ENCODE measurements around the gene MMD.

Gene MMD

DNA sequence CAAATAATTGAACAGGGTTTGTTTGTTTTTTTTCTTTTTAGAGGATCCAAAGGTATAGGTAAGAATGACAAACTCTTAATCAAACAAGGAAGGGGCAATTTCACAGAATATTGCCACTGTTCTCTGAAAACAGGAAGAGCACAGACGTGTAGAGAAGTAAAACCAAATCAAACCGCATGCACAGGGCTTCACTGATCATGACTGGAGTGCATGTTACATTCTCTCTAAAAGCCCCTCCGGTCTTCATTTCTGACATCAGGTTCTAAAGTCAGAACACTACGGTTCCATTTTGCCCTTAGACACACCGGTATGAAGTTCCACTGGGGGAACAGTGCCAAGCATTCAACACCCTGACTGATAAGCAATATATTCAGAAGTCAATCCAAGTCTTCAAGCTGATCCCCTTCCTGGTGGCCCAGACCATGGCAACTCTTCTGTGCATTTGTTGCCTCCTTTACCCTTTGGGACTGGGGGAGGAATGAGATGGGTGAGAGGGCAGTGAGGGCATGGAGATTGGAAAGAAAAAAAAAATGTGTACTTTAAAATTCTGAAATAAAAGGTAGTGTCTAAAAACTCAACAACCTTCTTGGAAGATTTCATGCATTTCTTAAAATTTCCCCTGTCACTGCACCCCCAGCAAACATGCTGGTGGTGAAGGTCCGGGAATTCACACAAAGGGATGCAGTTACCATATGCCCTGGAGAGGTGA, 1.4 kb downstream of the MMD start:
- TF ChIP-seq, protein P1, sequence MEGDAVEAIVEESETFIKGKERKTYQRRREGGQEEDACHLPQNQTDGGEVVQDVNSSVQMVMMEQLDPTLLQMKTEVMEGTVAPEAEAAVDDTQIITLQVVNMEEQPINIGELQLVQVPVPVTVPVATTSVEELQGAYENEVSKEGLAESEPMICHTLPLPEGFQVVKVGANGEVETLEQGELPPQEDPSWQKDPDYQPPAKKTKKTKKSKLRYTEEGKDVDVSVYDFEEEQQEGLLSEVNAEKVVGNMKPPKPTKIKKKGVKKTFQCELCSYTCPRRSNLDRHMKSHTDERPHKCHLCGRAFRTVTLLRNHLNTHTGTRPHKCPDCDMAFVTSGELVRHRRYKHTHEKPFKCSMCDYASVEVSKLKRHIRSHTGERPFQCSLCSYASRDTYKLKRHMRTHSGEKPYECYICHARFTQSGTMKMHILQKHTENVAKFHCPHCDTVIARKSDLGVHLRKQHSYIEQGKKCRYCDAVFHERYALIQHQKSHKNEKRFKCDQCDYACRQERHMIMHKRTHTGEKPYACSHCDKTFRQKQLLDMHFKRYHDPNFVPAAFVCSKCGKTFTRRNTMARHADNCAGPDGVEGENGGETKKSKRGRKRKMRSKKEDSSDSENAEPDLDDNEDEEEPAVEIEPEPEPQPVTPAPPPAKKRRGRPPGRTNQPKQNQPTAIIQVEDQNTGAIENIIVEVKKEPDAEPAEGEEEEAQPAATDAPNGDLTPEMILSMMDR (IDR thresholded peaks at IDR 0.05; ENCODE audit: low read depth, low read length): no peak
- in situ Hi-C loops (cut with HindIII; ENCODE audit: low sequenced_read_pairs): no loop called here
- peak overlapping the region; percentile 85 for H3K4me3 ChIP-seq (ENCODE audit: low read depth, low read length)
- no peak for DNase-seq (ENCODE audit: low read depth, low spot score)

DNA sequence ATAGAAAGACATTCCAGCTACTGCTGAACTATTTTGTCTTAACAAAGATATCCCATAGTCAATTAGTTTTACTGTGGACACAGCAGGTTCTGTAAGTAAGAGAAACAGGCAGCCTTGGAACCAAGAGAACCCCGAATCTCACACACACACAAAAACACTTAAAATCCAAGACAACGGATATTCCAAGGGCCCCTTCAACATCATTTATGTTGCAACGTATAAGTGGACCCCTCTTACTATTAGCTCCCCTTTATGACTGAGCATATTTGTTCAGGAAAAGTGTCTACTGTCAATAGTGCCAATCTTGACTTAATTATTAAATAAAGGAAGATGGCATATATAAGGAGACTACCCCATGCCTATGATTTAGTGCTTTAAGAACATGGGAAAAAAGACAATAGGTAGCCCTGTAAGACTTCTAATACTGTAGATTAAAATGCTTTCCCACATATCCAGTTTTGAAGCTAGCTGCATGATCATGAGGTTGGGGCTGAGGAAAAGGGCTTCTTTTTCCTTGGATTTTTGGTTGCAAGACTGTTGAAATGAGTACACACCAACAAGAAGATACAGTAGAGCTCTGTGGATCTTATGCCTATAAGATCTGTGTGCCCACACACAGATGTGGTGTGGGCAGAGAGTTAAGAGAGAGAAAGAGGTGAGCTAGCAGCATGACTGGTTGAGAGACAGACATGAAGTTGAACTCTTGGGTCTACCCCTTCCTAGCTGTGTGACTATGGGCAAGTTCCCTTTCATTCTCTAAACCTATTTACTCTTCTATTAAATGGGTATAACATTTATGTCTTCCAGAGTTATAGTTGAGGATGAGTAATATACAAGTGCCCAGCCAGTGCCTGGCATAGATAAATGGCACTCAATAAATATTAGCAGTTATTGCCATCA, 3.0 kb downstream of the MMD start:
- no peak overlapping the region for H3K4me3 ChIP-seq (ENCODE audit: low read depth, low read length)
- in situ Hi-C loops (cut with HindIII; ENCODE audit: low sequenced_read_pairs): no loop called here
- DNase-seq (ENCODE audit: low read depth, low spot score): no peak
- TF ChIP-seq, protein P1 (IDR thresholded peaks at IDR 0.05; ENCODE audit: low read depth, low read length): no peak

DNA sequence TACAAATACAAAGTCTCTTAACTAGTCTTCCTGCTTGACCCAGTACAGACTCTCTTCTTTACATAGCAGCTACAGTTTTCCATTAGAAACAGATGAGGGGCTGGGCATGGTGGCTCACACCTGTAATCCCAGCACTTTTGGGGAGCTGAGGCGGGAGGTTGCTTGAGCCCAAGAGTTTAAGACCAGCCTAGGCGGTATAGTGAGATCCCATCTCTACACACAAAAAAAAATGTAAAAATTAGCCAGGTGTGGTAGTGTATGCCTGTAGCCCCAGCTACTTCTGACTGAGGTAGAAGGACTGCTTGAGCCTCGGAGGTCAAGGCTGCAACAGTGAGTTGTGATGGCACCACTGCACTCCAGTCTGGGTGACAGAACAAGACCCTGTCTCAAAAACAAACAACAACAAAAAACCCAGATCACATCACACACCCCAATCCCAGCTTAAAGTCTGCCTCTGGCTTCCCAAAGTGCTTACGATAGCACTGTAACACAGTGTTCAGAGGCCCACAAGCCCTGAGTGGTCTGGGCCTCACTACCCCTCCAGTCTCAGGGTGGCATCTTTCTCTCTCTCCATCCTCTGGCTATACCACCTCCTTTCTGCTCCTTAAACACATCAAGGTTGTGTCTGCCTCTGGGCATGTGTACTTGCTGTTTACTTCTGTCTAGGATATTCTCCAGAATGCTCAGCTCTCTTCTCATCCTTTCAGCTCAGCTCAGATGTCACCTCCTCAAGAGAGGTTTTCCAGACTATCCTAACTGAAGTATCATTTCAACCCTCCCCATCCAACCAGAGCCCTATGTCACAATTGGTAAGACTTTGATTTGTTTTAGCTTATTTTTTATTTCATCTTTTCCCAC, 4.0 kb downstream of the MMD start:
- DNase-seq (ENCODE audit: low read depth, low spot score): no peak
- TF ChIP-seq, protein P1 (IDR thresholded peaks at IDR 0.05; ENCODE audit: low read depth, low read length): no peak
- no peak overlapping the region for H3K4me3 ChIP-seq (ENCODE audit: low read depth, low read length)
- in situ Hi-C loops (cut with HindIII; ENCODE audit: low sequenced_read_pairs): no loop called here

DNA sequence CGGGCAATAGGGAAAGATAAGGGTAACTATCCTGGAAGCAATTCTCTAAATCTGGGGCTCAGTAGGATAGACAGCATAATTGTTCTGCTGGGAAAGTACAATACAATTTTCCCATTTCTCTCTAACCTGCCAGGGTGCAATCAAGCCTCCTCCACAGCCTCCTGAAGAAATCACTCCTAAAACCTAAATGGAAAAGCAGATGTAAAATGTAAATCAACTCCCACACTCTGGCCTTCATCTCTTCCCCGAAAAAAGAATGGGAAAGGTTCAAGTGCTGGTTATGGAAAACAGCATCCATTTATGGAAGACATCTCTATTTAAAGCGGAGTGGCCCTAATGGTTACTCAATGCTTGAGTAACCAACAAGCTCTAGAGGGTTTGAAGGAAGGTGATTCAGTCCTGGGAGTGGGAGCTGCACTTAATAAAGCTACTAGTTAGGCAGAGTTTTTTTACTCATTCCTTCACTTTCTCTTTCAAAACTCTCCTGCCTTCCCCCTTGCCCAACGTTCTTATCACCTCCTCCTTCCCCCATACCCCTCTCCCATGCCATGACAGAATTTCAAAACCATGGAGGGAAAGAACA, 5.1 kb downstream of the MMD start:
- H3K4me3 ChIP-seq (ENCODE audit: low read depth, low read length): no peak overlapping the region
- in situ Hi-C loops (cut with HindIII; ENCODE audit: low sequenced_read_pairs): no loop called here
- no peak for DNase-seq (ENCODE audit: low read depth, low spot score)
- TF ChIP-seq, protein P1 (IDR thresholded peaks at IDR 0.05; ENCODE audit: low read depth, low read length): no peak

DNA sequence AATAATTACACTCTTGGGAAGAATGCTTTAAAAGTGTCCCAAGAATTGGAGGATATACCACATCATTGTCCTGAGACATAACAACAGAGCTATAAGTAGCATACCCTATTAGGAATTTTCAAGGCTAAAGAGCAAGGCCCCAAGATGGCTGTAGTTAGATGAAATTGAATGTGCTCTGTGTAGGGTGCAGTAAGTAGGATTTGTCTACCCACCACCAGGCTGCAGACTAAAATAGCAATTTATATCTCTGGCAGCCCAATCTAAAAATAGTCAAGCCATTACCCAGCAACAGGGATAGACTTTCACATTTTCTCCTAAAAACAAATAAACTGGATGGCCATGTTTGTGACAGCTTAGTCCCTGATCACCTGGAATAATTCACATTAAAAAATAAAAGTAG, 5.6 kb downstream of the MMD start:
- no peak overlapping the region for H3K4me3 ChIP-seq (ENCODE audit: low read depth, low read length)
- in situ Hi-C loops (cut with HindIII; ENCODE audit: low sequenced_read_pairs): no loop called here
- TF ChIP-seq, protein P1 (IDR thresholded peaks at IDR 0.05; ENCODE audit: low read depth, low read length): no peak
- no peak for DNase-seq (ENCODE audit: low read depth, low spot score)

DNA sequence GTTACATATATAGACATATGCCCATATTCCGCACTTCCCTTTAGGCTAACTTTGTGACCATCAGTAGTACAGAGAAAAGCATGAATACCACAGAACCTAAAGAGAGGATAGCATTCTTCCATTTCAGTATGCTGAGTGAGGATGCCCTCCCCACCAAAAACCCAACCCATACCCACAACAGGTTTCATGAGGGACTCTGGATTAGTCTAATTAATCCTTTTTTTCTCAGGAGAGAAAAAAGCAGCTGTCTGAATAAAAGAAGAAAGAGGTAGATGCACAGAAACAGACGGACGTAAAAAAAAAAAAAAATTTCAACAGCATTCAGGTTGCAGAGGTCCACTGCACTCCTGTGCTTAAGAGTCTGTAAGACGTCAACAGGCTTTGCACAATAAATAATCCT, 6.7 kb downstream of the MMD start:
- in situ Hi-C loops (cut with HindIII; ENCODE audit: low sequenced_read_pairs): no loop called here
- no peak overlapping the region for H3K4me3 ChIP-seq (ENCODE audit: low read depth, low read length)
- TF ChIP-seq, protein P1 (IDR thresholded peaks at IDR 0.05; ENCODE audit: low read depth, low read length): no peak
- DNase-seq (ENCODE audit: low read depth, low spot score): no peak
